Eye (tissue), 1 donor: Measurements from ENCODE around the gene RAD1.

Experiments
- DNase-seq: peaks from one replicate; pipeline ENCODE4 v3.0.0-alpha.2; 2015

Gene RAD1

DNA sequence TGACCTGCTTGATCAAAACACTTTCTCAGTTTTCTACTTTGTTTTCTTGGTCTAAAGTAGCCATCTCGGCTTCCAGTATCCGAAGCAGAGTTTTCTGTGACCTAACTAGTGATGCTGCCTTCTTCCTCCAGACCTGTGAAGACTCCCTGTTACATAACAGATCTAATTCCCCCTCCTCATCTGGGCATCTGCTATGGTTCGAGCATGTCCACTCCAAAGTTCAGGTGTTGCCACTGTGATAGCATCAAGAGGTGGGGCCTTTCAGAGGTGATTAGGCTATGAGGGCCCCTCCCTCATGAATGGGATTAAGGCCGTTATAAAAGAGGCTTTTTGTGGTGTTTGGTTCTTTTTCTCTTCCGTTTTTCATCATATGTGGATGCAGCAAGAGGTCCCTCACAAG lies 56.1 kb downstream of the RAD1 start:
- DNase-seq = no peak

DNA sequence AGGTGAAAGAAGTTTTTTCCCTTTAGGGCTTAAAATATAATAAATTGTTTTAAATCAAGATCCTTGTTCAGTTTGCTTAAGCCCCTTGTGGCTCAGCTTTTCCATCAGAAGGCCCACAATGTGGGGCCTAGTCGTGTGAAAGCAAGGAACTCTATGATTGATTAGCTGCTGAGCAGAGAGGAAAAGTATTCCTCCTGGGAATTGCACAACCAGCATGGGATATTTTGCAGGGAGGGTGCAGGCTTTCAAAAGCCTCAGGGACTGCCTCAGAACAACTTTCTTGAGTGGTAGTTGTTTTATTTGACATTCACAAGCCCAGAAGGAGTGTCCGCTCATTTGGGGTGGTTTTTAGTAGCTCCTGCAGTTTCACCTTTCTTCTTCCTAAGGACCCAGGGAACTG lies 56.5 kb downstream of the RAD1 start:
- no peak for DNase-seq

- DNase-seq = no peak
Measured at GRCh38 chr5:34857894-34858293, 57.4 kb downstream of the RAD1 start.

- no peak for DNase-seq
Measured at GRCh38 chr5:34857161-34857560, 58.1 kb downstream of the RAD1 start.
